Activated T-helper 1 cell treated with anti-CD3 and anti-CD28 coated beads, Interleukin-2, amount 50 U/mL, for 16 hours (primary cell): ENCODE measurements around the gene GALNT5.
A peak's percentile ranks its signal among the peaks of the same experiment; 100 is the strongest.
"Not testable (repeated sequence)": the region's sequence is repeated elsewhere in the genome, so short reads cannot be mapped to it uniquely, and the experiment has no call there.

ENCODE experiments used
- DNase-seq, 2 donors: peaks; one replicate each; pipeline ENCODE4 v3.0.0-alpha.2; 2020; ENCODE audit warnings: low read depth in 1 of 2, low spot score in 1 of 2

GALNT5 gene

GRCh38 chr2:157326698-157327097 lies 69.2 kb downstream of the GALNT5 start:
- DNase-seq: no peak

GRCh38 chr2:157327200-157327599 lies 69.7 kb downstream of the GALNT5 start:
- DNase-seq: no peak

GRCh38 chr2:157327621-157328500 lies 70.4 kb downstream of the GALNT5 start:
- peak; percentile 75 to 83 for DNase-seq

- DNase-seq: no peak
Observed at GRCh38 chr2:157329524-157329923, 72.0 kb downstream of the GALNT5 start.

GRCh38 chr2:157333304-157334047 lies 76.0 kb downstream of the GALNT5 start:
- DNase-seq: no peak

GRCh38 chr2:157334335-157334734 lies 76.8 kb downstream of the GALNT5 start:
- no peak for DNase-seq

- no peak for DNase-seq
Observed at GRCh38 chr2:157334797-157335196, 77.3 kb downstream of the GALNT5 start.

GRCh38 chr2:157336137-157337010 lies 78.9 kb downstream of the GALNT5 start:
- no peak for DNase-seq

- no peak for DNase-seq
Observed at GRCh38 chr2:157337978-157338377, 80.5 kb downstream of the GALNT5 start.

- DNase-seq: no peak
Observed at GRCh38 chr2:157339965-157340655, 82.6 kb downstream of the GALNT5 start.

- DNase-seq: not testable (repeated sequence)
Observed at GRCh38 chr2:157341381-157341780, 83.9 kb downstream of the GALNT5 start.

GRCh38 chr2:157345647-157346389 lies 88.3 kb downstream of the GALNT5 start:
- no peak for DNase-seq

GRCh38 chr2:157348291-157348921 lies 90.9 kb downstream of the GALNT5 start:
- DNase-seq: no peak

GRCh38 chr2:157349949-157350515 lies 92.5 kb downstream of the GALNT5 start:
- DNase-seq: no peak

GRCh38 chr2:157355618-157356017 lies 98.1 kb downstream of the GALNT5 start:
- DNase-seq: no peak

GRCh38 chr2:157359628-157360027 lies 102.1 kb downstream of the GALNT5 start:
- DNase-seq: no peak

- DNase-seq: no peak
Observed at GRCh38 chr2:157361526-157361925, 104.0 kb downstream of the GALNT5 start.

- no peak for DNase-seq
Observed at GRCh38 chr2:157362627-157363026, 105.1 kb downstream of the GALNT5 start.

- DNase-seq: no peak
Observed at GRCh38 chr2:157363612-157364101, 106.2 kb downstream of the GALNT5 start.
